ENCODE data around the gene PSENEN. TPM values are rescaled to one million over a fixed set of nuclear protein-coding genes. Genes with fewer than 3 reads are reported as not detected.
"Not testable (repeated sequence)": the region's sequence is repeated elsewhere in the genome, so short reads cannot be mapped to it uniquely, and the experiment has no call there.

Gene PSENEN
- polyA plus RNA-seq, 5 donors: 45.5 to 72.8 (median 52.3) TPM

- peak in 1 of 2 donors; percentile 26 for DNase-seq
Observed at GRCh38 chr19:35767288-35768081, 22.0 kb downstream of the PSENEN start.

- DNase-seq: no peak
Observed at GRCh38 chr19:35768082-35768421, 22.6 kb downstream of the PSENEN start.

GRCh38 chr19:35772362-35772761, 26.9 kb downstream of the PSENEN start:
- not testable (repeated sequence) for DNase-seq

GRCh38 chr19:35773020-35773806, 27.8 kb downstream of the PSENEN start:
- DNase-seq: peak in 1 of 2 donors; percentile 23

- DNase-seq: no peak
Observed at GRCh38 chr19:35774274-35775045, 29.0 kb downstream of the PSENEN start.

- no peak for DNase-seq
Observed at GRCh38 chr19:35775046-35775297, 29.5 kb downstream of the PSENEN start.

- DNase-seq: peak; percentile 97 to 98
Observed at GRCh38 chr19:35775298-35776101, 30.0 kb downstream of the PSENEN start, which contains the start of gene ARHGAP33. ARHGAP33 (plus strand) TSS chr19:35775564; CDS start chr19:35775659, 95 bp downstream.

GRCh38 chr19:35776102-35776788, 30.8 kb downstream of the PSENEN start:
- no peak for DNase-seq

- peak in 1 of 2 donors; percentile 15 for DNase-seq
Observed at GRCh38 chr19:35777086-35777841, 31.8 kb downstream of the PSENEN start.

GRCh38 chr19:35777961-35778360, 32.5 kb downstream of the PSENEN start:
- no peak for DNase-seq

GRCh38 chr19:35779033-35779432, 33.6 kb downstream of the PSENEN start:
- no peak for DNase-seq

- DNase-seq: no peak
Observed at GRCh38 chr19:35780058-35780457, 34.6 kb downstream of the PSENEN start.

- no peak for DNase-seq
Observed at GRCh38 chr19:35780717-35781116, 35.3 kb downstream of the PSENEN start.

GRCh38 chr19:35781650-35782049, 36.2 kb downstream of the PSENEN start:
- no peak for DNase-seq

GRCh38 chr19:35782589-35782988, 37.1 kb downstream of the PSENEN start:
- DNase-seq: no peak

- DNase-seq: no peak
Observed at GRCh38 chr19:35783469-35784434, 38.3 kb downstream of the PSENEN start.

- DNase-seq: no peak
Observed at GRCh38 chr19:35784503-35785338, 39.3 kb downstream of the PSENEN start.

GRCh38 chr19:35785339-35785627, 39.8 kb downstream of the PSENEN start:
- DNase-seq: no peak
